Stomach smooth muscle (tissue), 2 donors: ENCODE data around the gene DHCR7.

ENCODE experiments used
- H3K27ac ChIP-seq: one replicate; pipeline ENCODE4 v1.7.0; 2013; ENCODE audit warnings: mild to moderate bottlenecking, low read length, inconsistent platforms
- H3K27me3 ChIP-seq, 2 donors: one replicate each; pipeline ENCODE4 v1.7.0; 2013; ENCODE audit warnings: low read length in 2 of 2; ENCODE audit not compliant: insufficient read depth in 2 of 2, control insufficient read depth in 1 of 2
- H3K36me3 ChIP-seq, 2 donors: one replicate each; pipeline ENCODE4 v1.7.0; 2013; ENCODE audit warnings: low read length in 2 of 2; ENCODE audit not compliant: control insufficient read depth in 2 of 2, insufficient read depth in 2 of 2
- H3K4me1 ChIP-seq: one replicate; pipeline ENCODE4 v1.7.0; 2013; ENCODE audit warnings: low read length; ENCODE audit not compliant: control insufficient read depth, insufficient read depth
- H3K4me3 ChIP-seq, 2 donors: one replicate each; pipeline ENCODE4 v1.7.0; 2013; ENCODE audit warnings: low read length in 2 of 2
- H3K9ac ChIP-seq, 2 donors: one replicate each; pipeline ENCODE4 v1.7.0; 2013; ENCODE audit warnings: low read length in 2 of 2, mild to moderate bottlenecking in 1 of 2
- H3K9me3 ChIP-seq, 2 donors: one replicate each; pipeline ENCODE4 v1.7.0; 2013; ENCODE audit warnings: low read length in 2 of 2; ENCODE audit not compliant: control insufficient read depth in 2 of 2
- donor health status: healthy.
- donor health status: Pancreatic carcinoma.

Gene DHCR7

DNA sequence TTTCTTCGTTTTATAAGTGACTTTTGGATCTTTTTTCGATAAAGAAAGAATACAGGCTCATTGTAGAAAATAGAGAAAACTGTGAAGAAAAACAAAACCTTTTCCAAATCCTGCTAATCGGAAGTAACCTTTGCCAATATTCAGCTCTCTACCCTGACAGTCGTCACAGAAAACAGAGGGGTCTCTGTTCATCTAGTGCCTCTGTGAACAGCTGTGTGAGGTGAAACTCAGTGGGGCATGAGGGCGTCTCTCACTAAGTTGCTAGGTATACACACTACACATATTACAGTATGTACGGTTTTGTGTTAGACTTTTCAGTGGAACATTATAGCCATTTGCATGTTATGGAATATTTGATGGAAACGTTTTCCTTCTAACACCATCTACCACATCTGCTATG lies 39.4 kb downstream of the DHCR7 start:
- peaks cover 0 to 3% of the 10 kb centered on the region in 2 donors for H3K27me3 ChIP-seq
- H3K4me1 ChIP-seq: no peaks in the 10 kb centered on the region
- no peak overlapping the region for H3K27ac ChIP-seq
- H3K4me3 ChIP-seq: no peak overlapping the region
- H3K9me3 ChIP-seq: no peaks in the 10 kb centered on the region
- H3K36me3 ChIP-seq: no peaks in the 10 kb centered on the region
- no peak overlapping the region for H3K9ac ChIP-seq

- Histone ChIP-seq H3K27ac (no peak overlapping the region), H3K9me3 (no peaks in the 10 kb centered on the region), H3K27me3 (peaks cover 0 to 7% of the 10 kb centered on the region in 2 donors), H3K4me3 (no peak overlapping the region), H3K4me1 (no peaks in the 10 kb centered on the region), H3K36me3 (no peaks in the 10 kb centered on the region), H3K9ac (no peak overlapping the region)
These were observed 40.8 kb downstream of the DHCR7 start for GRCh38 chr11:71407356-71407755.

GRCh38 chr11:71406681-71407080 lies 41.5 kb downstream of the DHCR7 start:
- H3K27me3 ChIP-seq: peaks cover 0 to 7% of the 10 kb centered on the region in 2 donors
- no peaks in the 10 kb centered on the region for H3K36me3 ChIP-seq
- no peaks in the 10 kb centered on the region for H3K9me3 ChIP-seq
- no peaks in the 10 kb centered on the region for H3K4me1 ChIP-seq
- no peak overlapping the region for H3K27ac ChIP-seq
- H3K9ac ChIP-seq: no peak overlapping the region
- no peak overlapping the region for H3K4me3 ChIP-seq

GRCh38 chr11:71404209-71404608 lies 44.0 kb downstream of the DHCR7 start:
- Histone ChIP-seq H3K9me3 (no peaks in the 10 kb centered on the region), H3K27ac (no peak overlapping the region), H3K4me1 (no peaks in the 10 kb centered on the region), H3K4me3 (no peak overlapping the region), H3K27me3 (peaks cover 0 to 10% of the 10 kb centered on the region in 2 donors), H3K9ac (no peak overlapping the region), H3K36me3 (no peaks in the 10 kb centered on the region)

- Histone ChIP-seq H3K9me3 (no peaks in the 10 kb centered on the region), H3K4me3 (no peak overlapping the region), H3K9ac (no peak overlapping the region), H3K27me3 (peaks cover 0 to 10% of the 10 kb centered on the region in 2 donors), H3K4me1 (no peaks in the 10 kb centered on the region), H3K36me3 (no peaks in the 10 kb centered on the region), H3K27ac (no peak overlapping the region)
These were observed 45.3 kb downstream of the DHCR7 start for GRCh38 chr11:71402878-71403277.

DNA sequence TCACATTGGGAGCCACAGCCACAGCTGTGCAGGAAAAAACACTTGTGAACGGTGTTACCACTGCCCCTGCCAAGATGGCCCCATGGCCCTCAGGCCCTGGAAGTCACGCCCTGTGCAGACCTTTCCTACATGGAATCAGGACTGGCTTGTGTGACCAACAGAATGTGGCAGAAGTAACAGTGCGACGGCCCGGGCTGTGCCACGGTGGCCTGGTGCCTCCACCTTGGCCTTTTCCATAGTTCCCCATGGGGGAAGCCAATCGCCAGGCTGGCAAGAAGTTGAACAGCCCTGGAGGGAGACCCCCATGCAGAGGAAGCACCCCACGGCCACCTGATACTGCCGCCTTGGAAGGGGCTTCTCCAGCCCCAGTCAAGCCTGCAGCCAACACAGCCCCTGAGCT lies 48.0 kb downstream of the DHCR7 start:
- no peak overlapping the region for H3K4me3 ChIP-seq

DNA sequence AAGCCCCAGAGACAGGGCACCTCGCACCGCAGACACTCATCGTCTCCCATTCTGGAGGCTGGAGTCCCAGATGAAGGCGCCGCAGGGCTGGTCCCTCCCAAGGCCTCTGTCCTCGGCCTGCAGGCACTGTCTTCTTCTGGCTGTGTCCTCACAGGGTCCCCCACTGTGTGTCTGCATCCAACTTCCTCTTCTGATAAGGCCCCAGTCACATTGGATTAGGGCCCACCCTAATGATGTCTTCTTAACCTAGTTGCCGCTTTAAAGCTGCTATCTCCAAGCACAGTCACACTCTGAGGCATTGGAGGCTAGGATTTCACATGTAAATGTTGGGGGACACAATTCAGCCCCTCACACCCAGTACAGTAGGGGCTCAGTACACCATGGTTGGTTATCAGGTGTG lies 48.9 kb downstream of the DHCR7 start:
- Histone ChIP-seq H3K36me3 (no peaks in the 10 kb centered on the region), H3K27ac (no peak overlapping the region), H3K27me3 (peaks cover 8 to 12% of the 10 kb centered on the region in 2 donors), H3K4me1 (no peaks in the 10 kb centered on the region), H3K4me3 (no peak overlapping the region), H3K9me3 (no peaks in the 10 kb centered on the region), H3K9ac (no peak overlapping the region)

More for the DNA sequence above, 48.0 kb downstream of the DHCR7 start:
- no peaks in the 10 kb centered on the region for H3K36me3 ChIP-seq
- no peaks in the 10 kb centered on the region for H3K9me3 ChIP-seq
- H3K9ac ChIP-seq: no peak overlapping the region
- peaks cover 8 to 12% of the 10 kb centered on the region in 2 donors for H3K27me3 ChIP-seq
- no peaks in the 10 kb centered on the region for H3K4me1 ChIP-seq
- no peak overlapping the region for H3K27ac ChIP-seq

GRCh38 chr11:71397961-71398360 lies 50.2 kb downstream of the DHCR7 start:
- Histone ChIP-seq H3K4me3 (no peak overlapping the region), H3K9ac (no peak overlapping the region), H3K27ac (no peak overlapping the region), H3K27me3 (peaks cover 8 to 18% of the 10 kb centered on the region in 2 donors), H3K9me3 (no peaks in the 10 kb centered on the region), H3K4me1 (no peaks in the 10 kb centered on the region), H3K36me3 (no peaks in the 10 kb centered on the region)

- H3K27ac ChIP-seq: no peak overlapping the region
- H3K36me3 ChIP-seq: no peaks in the 10 kb centered on the region
- no peaks in the 10 kb centered on the region for H3K4me1 ChIP-seq
- H3K9ac ChIP-seq: no peak overlapping the region
- H3K27me3 ChIP-seq: peaks cover 8 to 22% of the 10 kb centered on the region in 2 donors
- no peak overlapping the region for H3K4me3 ChIP-seq
- no peaks in the 10 kb centered on the region for H3K9me3 ChIP-seq
These were observed 50.8 kb downstream of the DHCR7 start for GRCh38 chr11:71397331-71397860.

DNA sequence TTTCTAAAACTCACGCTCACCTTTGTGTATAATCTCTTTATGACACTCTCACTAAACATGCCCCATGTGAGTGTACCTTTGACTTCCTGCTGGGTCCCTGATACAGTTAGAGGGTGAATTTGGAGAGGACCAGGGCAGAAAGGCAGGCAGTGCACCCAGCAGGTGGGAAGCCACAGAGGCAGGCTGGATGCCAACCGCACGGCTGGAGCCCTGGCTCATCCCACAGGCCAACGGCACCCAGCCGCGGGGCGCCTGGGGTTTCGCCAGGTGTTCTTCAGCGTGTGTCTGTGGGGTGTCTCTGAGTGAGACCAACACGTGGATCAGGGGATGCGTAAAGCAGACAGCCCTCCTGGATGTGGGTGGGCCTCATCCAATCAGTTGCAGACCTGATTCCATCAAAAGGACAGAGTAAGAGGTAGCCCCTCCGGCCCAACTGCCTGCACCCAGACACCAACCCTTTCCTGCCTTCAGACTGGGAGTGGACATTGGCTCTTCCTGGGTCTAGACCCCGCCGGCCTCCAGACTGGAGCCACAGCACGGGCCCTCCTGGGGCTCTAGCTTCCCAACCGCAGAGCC lies 51.6 kb downstream of the DHCR7 start:
- Histone ChIP-seq H3K27ac (no peak overlapping the region), H3K36me3 (no peaks in the 10 kb centered on the region), H3K4me3 (no peak overlapping the region), H3K9ac (no peak overlapping the region), H3K27me3 (peaks cover 8 to 26% of the 10 kb centered on the region in 2 donors), H3K9me3 (no peaks in the 10 kb centered on the region), H3K4me1 (no peaks in the 10 kb centered on the region)

- Histone ChIP-seq H3K27me3 (peaks cover 8 to 26% of the 10 kb centered on the region in 2 donors), H3K36me3 (no peaks in the 10 kb centered on the region), H3K9ac (no peak overlapping the region), H3K4me3 (no peak overlapping the region), H3K4me1 (no peaks in the 10 kb centered on the region), H3K27ac (no peak overlapping the region), H3K9me3 (no peaks in the 10 kb centered on the region)
These were observed 52.4 kb downstream of the DHCR7 start for GRCh38 chr11:71395774-71396173.
